HepG2 (cell line): ENCODE results near the gene RASL12. TPM values are rescaled to one million over a fixed set of nuclear protein-coding genes. Genes with fewer than 3 reads are reported as not detected.

Source experiments
- BORCS8-MEF2B ChIP-seq: sonication (generic); formaldehyde crosslinking; IDR thresholded peaks from 2 replicates; pipeline ENCODE4 v1.8.0; 2022; ENCODE audit warnings: mild to moderate bottlenecking, missing genetic modification reagents
- HNF4G ChIP-seq, 2 experiments: sonication (generic) in 1 of 2; formaldehyde crosslinking in 1 of 2; IDR thresholded peaks; 2 replicates each; pipeline versions ENCODE4 v1.4.0 to v1.6.1; 2011 to 2020; ENCODE audit warnings: borderline replicate concordance in 2 of 2, low read depth in 2 of 2, mild to moderate bottlenecking in 2 of 2, low read length in 1 of 2, missing genetic modification reagents in 1 of 2, moderate library complexity in 1 of 2
- MAF1 ChIP-seq: sonication (generic); formaldehyde crosslinking; IDR thresholded peaks from 2 replicates; pipeline ENCODE4 v1.5.0; 2020; ENCODE audit warnings: missing genetic modification reagents, borderline replicate concordance
- NKX3-1 ChIP-seq: sonication (generic); formaldehyde crosslinking; IDR thresholded peaks from 2 replicates; pipeline ENCODE4 v1.5.0; 2020; ENCODE audit warnings: missing genetic modification reagents
- NR2C2 ChIP-seq: sonication (generic); formaldehyde crosslinking; IDR thresholded peaks from 2 replicates; pipeline ENCODE4 v1.4.0; 2020; ENCODE audit warnings: missing genetic modification reagents, mild to moderate bottlenecking, moderate library complexity, borderline replicate concordance
- RCOR2 ChIP-seq: IDR thresholded peaks from 2 replicates; pipeline ENCODE4 v1.6.1; 2016; ENCODE audit warnings: missing biosample characterization, missing genetic modification reagents
- SKI ChIP-seq: fragments of 450-650 bp; IDR thresholded peaks from one replicate; pipeline ENCODE4 v1.6.1; 2018; ENCODE audit warnings: mild to moderate bottlenecking; ENCODE audit not compliant: partially characterized antibody
- SOX13 ChIP-seq, 3 experiments: fragments of 450-650 bp in 1 of 3; sonication (generic) in 1 of 3; formaldehyde crosslinking in 1 of 3; IDR thresholded peaks in 2 of 3; conservative IDR thresholded peaks in 1 of 3; 2 replicates each; pipeline versions ENCODE4 v1.5.0 to v1.6.1; 2016 to 2020; ENCODE audit warnings: antibody characterized with exemption in 1 of 3, mild to moderate bottlenecking in 1 of 3, missing compliant biosample characterization in 1 of 3, missing genetic modification reagents in 1 of 3, moderate library complexity in 1 of 3
- TRIM24 ChIP-seq: sonication (generic); formaldehyde crosslinking; IDR thresholded peaks from 2 replicates; pipeline ENCODE4 v1.8.0; 2022; ENCODE audit warnings: mild to moderate bottlenecking, missing genetic modification reagents
- ZNF337 ChIP-seq: sonication (generic); formaldehyde crosslinking; IDR thresholded peaks from 2 replicates; pipeline ENCODE4 v1.5.1; 2020; ENCODE audit warnings: missing genetic modification reagents, low read depth, mild to moderate bottlenecking, borderline replicate concordance
- ZNF550 ChIP-seq: sonication (generic); formaldehyde crosslinking; IDR thresholded peaks from 2 replicates; pipeline ENCODE4 v1.4.0; 2020; ENCODE audit warnings: mild to moderate bottlenecking, missing genetic modification reagents, borderline replicate concordance
- ZNF589 ChIP-seq: sonication (generic); formaldehyde crosslinking; conservative IDR thresholded peaks from 2 replicates; pipeline ENCODE4 v1.8.0; 2022; ENCODE audit warnings: mild to moderate bottlenecking, moderate library complexity, missing genetic modification reagents
- polyA plus RNA-seq, 8 experiments: library from polyadenylated mRNA; depleted of rRNA in 3 of 8; stranded (reverse) in 7 of 8; unstranded in 1 of 8; fragments of >200 nt; fragmentation: Illumina TruSeq in 4 of 8; extraction: Trizol in 4 of 8; gene quantifications; 2 replicates each; pipeline versions ENCODE4 v1.2.1 to v1.2.3, GENCODE V29; 2011 to 2016; ENCODE audit warnings: low read depth in 4 of 8, missing spikeins in 1 of 8, mixed read lengths in 1 of 8; ENCODE audit not compliant: insufficient read depth in 1 of 8
- total RNA-seq, 5 experiments: library from RNA; depleted of rRNA; stranded (reverse); fragments of >200 nt; fragmentation: Illumina TruSeq; extraction: Trizol; gene quantifications; 2 replicates each; pipeline ENCODE4 v1.2.3, GENCODE V29; 2016; ENCODE audit warnings: low read depth in 1 of 5
- TF ChIP-seq, protein P1 (sequence below): IDR thresholded peaks from 2 replicates; pipeline ENCODE4 v1.6.1; 2018; ENCODE audit warnings: missing genetic modification reagents
- TF ChIP-seq, protein P2 (sequence below): IDR thresholded peaks from 2 replicates; pipeline ENCODE4 v1.6.1; 2016; ENCODE audit warnings: missing biosample characterization, missing genetic modification reagents, low read depth
- TF ChIP-seq, protein P3 (sequence below): sonication (generic); formaldehyde crosslinking; conservative IDR thresholded peaks from 2 replicates; pipeline ENCODE4 v1.4.0; 2020; ENCODE audit warnings: missing genetic modification reagents
- TF ChIP-seq, protein P4 (sequence below): sonication (generic); formaldehyde crosslinking; IDR thresholded peaks from 2 replicates; pipeline ENCODE4 v1.8.1; 2023; ENCODE audit warnings: mild to moderate bottlenecking, inconsistent platforms, moderate library complexity, missing genetic modification reagents, borderline replicate concordance
- TF ChIP-seq, protein P5 (sequence below): sonication (generic); formaldehyde crosslinking; IDR thresholded peaks from 2 replicates; pipeline ENCODE4 v1.4.0; 2020; ENCODE audit warnings: missing genetic modification reagents

The RASL12 gene
- total and polyA plus RNA-seq, 2 of the 13 experiments (the other 11 are each of a cell fraction or from before 2014, with no cell fraction given) = 0.16 to 0.55 TPM

DNA sequence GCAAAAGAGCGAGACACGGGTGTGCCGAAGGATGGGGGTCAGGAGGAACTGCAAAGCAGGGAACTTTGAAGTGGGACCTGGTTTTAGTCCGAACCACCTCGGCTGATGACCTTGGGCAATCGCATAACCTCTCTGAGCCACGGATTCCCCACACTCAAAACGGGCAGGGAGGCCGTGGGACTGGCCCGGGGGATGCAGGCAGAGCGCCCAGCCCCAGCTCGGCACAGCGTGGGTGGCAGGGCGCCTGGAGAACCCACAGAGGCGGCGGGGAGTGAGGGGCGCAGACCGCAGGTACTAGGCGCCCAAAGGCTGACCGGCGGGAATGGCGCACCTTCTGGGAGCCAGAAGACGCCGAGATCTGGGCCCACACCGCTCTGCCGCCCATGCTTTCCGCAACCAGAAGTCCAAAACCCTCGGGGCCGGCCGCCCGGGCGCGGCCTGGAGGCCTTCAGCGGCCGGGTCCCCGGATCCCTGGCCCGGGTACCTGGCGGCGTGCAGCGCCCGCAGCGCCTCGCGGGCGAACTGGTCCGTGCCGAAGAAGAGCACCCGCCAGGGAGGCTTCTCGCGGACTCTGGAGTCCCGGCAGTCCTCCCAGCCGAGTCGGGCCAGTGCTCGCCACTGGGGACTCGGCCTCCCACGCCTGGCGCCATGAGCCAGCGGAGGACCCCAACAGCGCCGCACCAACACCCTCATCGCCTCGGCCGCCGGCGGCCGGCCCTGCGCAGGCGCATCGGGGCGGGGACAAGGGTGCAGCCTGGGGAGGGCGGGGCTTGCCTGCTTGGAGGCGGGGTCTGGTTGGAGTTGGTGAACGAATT lies 38.7 kb downstream of the RASL12 start, which contains the start of gene MTFMT (continued):
- TF ChIP-seq, protein P1, sequence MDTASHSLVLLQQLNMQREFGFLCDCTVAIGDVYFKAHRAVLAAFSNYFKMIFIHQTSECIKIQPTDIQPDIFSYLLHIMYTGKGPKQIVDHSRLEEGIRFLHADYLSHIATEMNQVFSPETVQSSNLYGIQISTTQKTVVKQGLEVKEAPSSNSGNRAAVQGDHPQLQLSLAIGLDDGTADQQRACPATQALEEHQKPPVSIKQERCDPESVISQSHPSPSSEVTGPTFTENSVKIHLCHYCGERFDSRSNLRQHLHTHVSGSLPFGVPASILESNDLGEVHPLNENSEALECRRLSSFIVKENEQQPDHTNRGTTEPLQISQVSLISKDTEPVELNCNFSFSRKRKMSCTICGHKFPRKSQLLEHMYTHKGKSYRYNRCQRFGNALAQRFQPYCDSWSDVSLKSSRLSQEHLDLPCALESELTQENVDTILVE = 0 out of 2 replicates have a peak, but pooled peaks have one; percentile 30
- TF ChIP-seq MAF1 (CRISPR knock-in tag) (no peak; the same call in 1 of the 2 replicates), SOX13 (IDR thresholded peaks at IDR 0.05) (no peak), SOX13 (CRISPR knock-in tag; conservative IDR thresholded peaks at IDR 0.05 in 1 of 2, IDR thresholded peaks at IDR 0.05 in 1 of 2) (0 out of 4 replicates have a peak, but pooled peaks of 1 of the 2 experiments have one; percentile 7), SKI (no peak), HNF4G (IDR thresholded peaks at IDR 0.05; ENCODE audit: borderline replicate concordance, low read depth, low read length) (no peak), HNF4G (CRISPR knock-in tag; IDR thresholded peaks at IDR 0.05; ENCODE audit: borderline replicate concordance, low read depth) (0 out of 2 replicates have a peak, but pooled peaks have one; percentile 57), TRIM24 (no peak), ZNF337 (no peak), RCOR2 (no peak), NKX3-1 (CRISPR knock-in tag) (peak; percentile 57), NR2C2 (CRISPR knock-in tag) (peak; percentile 15; the same call in 1 of the 2 replicates), ZNF550 (peak; percentile 78; the same call in 1 of the 2 replicates), ZNF589 (no peak; the same call in 1 of the 2 replicates), BORCS8-MEF2B (CRISPR knock-in tag) (0 out of 2 replicates have a peak, but pooled peaks have one; percentile 18)
- TF ChIP-seq, protein P2, sequence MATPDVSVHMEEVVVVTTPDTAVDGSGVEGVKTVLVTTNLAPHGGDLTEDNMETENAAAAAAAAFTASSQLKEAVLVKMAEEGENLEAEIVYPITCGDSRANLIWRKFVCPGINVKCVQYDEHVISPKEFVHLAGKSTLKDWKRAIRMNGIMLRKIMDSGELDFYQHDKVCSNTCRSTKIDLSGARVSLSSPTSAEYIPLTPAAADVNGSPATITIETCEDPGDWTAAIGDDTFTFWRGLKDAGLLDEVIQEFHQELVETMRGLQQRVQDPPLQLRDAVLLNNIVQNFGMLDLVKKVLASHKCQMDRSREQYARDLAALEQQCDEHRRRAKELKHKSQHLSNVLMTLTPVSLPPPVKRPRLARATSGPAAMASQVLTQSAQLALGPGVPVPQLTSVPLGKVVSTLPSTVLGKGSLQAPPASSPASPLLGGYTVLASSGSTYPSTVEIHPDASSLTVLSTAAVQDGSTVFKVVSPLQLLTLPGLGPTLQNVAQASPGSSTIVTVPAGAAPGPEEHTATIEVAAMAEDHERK (CRISPR knock-in tag) = no peak
- TF ChIP-seq, protein P3, sequence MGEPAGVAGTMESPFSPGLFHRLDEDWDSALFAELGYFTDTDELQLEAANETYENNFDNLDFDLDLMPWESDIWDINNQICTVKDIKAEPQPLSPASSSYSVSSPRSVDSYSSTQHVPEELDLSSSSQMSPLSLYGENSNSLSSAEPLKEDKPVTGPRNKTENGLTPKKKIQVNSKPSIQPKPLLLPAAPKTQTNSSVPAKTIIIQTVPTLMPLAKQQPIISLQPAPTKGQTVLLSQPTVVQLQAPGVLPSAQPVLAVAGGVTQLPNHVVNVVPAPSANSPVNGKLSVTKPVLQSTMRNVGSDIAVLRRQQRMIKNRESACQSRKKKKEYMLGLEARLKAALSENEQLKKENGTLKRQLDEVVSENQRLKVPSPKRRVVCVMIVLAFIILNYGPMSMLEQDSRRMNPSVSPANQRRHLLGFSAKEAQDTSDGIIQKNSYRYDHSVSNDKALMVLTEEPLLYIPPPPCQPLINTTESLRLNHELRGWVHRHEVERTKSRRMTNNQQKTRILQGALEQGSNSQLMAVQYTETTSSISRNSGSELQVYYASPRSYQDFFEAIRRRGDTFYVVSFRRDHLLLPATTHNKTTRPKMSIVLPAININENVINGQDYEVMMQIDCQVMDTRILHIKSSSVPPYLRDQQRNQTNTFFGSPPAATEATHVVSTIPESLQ (CRISPR knock-in tag) = no peak
- TF ChIP-seq, protein P4, sequence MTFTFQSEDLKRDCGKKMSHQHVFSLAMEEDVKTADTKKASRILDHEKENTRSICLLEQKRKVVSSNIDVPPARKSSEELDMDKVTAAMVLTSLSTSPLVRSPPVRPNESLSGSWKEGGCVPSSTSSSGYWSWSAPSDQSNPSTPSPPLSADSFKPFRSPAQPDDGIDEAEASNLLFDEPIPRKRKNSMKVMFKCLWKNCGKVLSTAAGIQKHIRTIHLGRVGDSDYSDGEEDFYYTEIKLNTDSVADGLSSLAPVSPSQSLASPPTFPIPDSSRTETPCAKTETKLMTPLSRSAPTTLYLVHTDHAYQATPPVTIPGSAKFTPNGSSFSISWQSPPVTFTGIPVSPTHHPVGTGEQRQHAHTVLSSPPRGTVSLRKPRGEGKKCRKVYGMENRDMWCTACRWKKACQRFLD (CRISPR knock-in tag) = no peak
- TF ChIP-seq, protein P5, sequence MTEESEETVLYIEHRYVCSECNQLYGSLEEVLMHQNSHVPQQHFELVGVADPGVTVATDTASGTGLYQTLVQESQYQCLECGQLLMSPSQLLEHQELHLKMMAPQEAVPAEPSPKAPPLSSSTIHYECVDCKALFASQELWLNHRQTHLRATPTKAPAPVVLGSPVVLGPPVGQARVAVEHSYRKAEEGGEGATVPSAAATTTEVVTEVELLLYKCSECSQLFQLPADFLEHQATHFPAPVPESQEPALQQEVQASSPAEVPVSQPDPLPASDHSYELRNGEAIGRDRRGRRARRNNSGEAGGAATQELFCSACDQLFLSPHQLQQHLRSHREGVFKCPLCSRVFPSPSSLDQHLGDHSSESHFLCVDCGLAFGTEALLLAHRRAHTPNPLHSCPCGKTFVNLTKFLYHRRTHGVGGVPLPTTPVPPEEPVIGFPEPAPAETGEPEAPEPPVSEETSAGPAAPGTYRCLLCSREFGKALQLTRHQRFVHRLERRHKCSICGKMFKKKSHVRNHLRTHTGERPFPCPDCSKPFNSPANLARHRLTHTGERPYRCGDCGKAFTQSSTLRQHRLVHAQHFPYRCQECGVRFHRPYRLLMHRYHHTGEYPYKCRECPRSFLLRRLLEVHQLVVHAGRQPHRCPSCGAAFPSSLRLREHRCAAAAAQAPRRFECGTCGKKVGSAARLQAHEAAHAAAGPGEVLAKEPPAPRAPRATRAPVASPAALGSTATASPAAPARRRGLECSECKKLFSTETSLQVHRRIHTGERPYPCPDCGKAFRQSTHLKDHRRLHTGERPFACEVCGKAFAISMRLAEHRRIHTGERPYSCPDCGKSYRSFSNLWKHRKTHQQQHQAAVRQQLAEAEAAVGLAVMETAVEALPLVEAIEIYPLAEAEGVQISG (CRISPR knock-in tag) = peak; percentile 67
